ENCODE data around the gene CPNE5. TPM values are rescaled to one million over a fixed set of nuclear protein-coding genes. Genes with fewer than 3 reads are reported as not detected.

CPNE5 gene
- total and polyA plus RNA-seq, 2 donors (not counting 1 experiment from before 2014, with no cell fraction given), result 0.02 TPM; not detected in 1

DNA sequence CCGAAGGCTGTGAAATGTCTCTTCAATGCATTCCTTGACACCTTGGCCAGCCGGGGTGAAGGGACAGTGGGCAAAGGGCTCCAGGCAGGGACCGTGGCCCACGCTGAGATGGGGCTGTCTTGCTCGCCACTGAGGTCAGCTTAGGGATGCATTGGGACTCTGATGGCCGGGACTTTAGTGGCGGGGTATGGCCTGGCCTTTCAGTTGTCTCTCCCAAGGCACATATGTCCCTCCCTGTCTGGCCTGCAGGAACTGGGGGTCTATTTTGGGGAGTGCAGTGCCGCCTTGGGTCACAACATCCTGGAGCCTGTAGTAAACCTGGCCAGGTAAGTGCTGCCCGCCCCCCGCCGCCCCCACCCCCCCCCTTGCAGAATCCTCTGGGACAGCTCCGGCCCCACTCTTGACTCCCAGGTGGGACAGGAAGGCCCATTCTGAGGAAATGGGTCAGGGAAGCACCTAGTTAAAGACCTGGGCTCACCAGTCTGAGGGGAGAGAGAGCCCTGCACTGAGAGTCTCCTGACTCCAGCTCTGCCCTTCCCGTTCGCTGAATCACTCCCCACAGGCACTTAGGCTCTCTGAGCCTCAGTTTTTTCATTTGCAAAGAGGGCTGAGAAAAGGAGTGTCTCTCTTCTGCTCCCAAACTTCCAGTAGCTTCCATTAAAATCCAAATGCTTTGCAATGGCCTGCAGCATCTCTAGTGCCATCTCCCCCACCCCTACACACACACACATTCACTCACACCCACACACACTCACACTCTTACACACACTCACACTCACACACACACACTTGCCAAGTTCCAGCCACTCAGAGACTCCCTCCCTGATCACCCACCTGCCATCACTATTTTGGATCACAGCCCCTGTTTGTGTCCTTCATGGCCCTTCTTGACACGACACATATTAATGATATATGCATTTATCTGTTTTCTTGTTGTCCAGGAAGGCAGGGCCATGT is 108.5 kb downstream of the CPNE5 start:
- TF ChIP-seq, protein P1, sequence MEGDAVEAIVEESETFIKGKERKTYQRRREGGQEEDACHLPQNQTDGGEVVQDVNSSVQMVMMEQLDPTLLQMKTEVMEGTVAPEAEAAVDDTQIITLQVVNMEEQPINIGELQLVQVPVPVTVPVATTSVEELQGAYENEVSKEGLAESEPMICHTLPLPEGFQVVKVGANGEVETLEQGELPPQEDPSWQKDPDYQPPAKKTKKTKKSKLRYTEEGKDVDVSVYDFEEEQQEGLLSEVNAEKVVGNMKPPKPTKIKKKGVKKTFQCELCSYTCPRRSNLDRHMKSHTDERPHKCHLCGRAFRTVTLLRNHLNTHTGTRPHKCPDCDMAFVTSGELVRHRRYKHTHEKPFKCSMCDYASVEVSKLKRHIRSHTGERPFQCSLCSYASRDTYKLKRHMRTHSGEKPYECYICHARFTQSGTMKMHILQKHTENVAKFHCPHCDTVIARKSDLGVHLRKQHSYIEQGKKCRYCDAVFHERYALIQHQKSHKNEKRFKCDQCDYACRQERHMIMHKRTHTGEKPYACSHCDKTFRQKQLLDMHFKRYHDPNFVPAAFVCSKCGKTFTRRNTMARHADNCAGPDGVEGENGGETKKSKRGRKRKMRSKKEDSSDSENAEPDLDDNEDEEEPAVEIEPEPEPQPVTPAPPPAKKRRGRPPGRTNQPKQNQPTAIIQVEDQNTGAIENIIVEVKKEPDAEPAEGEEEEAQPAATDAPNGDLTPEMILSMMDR (conservative IDR thresholded peaks at IDR 0.05 in 1 of 2, IDR thresholded peaks at IDR 0.05 in 1 of 2; ENCODE audit: low read depth in 1 of 2, low read length in 2 of 2), result no peak
- TF ChIP-seq EZH2 (IDR thresholded peaks at IDR 0.05; ENCODE audit: low read length, missing control alignments), result no peak

DNA sequence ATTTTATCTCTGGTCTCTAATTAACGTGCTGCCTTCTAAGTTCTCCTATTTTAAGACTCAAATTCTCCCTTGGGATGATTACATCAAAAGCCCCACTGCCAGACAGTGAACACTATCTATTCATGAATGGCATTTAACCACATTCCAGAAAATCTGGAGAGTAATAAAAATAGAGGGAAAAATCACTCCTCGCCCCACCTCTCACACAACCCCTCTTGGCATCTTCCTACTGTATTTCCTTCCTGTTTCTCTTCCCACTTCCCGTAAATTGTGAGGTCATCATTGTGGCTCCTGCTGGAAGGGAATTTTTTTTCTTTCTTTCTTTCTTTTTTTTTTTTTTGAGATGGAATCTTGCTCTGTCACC is 110.1 kb downstream of the CPNE5 start:
- Histone ChIP-seq H2AFZ (ENCODE audit: low read length) (no peak overlapping the region), H3K4me2 (ENCODE audit: extremely low read depth, insufficient read depth, low read length) (no peak overlapping the region), H3K27ac (ENCODE audit: insufficient read depth, low read length) (no peak overlapping the region), H4K20me1 (ENCODE audit: control insufficient read depth, extremely low read depth, insufficient read depth, low read length) (no peaks in the 10 kb centered on the region), H3K9ac (ENCODE audit: insufficient read depth, low read length) (no peak overlapping the region), H3K4me1 (ENCODE audit: control insufficient read depth, extremely low read depth, insufficient read depth, low read length) (peaks cover 2% of the 10 kb centered on the region), H3K9me3 (ENCODE audit: control insufficient read depth, insufficient read depth, low read depth, low read length) (no peaks in the 10 kb centered on the region), H3K27me3 (ENCODE audit: control insufficient read depth, insufficient read depth, low read length) (no peaks in the 10 kb centered on the region), H3K79me2 (ENCODE audit: control insufficient read depth, insufficient read depth, low read length) (no peaks in the 10 kb centered on the region), H3K4me3 (replicated peaks in 1 of 4; ENCODE audit: control extremely low read depth in 1 of 4, insufficient read depth in 1 of 4, low read depth in 3 of 4, low read length in 4 of 4) (no peak overlapping the region), H3K36me3 (ENCODE audit: control insufficient read depth, insufficient read depth, low read length) (no peaks in the 10 kb centered on the region)
- DNase-seq (ENCODE audit: low read depth in 2 of 2), result no peak
- TF ChIP-seq, protein P1 (conservative IDR thresholded peaks at IDR 0.05 in 1 of 2, IDR thresholded peaks at IDR 0.05 in 1 of 2; ENCODE audit: low read depth in 1 of 2, low read length in 2 of 2), result no peak
- no peak for TF ChIP-seq EZH2 (IDR thresholded peaks at IDR 0.05; ENCODE audit: low read length, missing control alignments)

More for the DNA sequence above, 108.5 kb downstream of the CPNE5 start:
- Histone ChIP-seq H3K27ac (ENCODE audit: insufficient read depth, low read length) (no peak overlapping the region), H3K4me2 (ENCODE audit: extremely low read depth, insufficient read depth, low read length) (no peak overlapping the region), H2AFZ (ENCODE audit: low read length) (no peak overlapping the region), H3K36me3 (ENCODE audit: control insufficient read depth, insufficient read depth, low read length) (no peaks in the 10 kb centered on the region), H3K4me3 (replicated peaks in 1 of 4; ENCODE audit: control extremely low read depth in 1 of 4, insufficient read depth in 1 of 4, low read depth in 3 of 4, low read length in 4 of 4) (no peak overlapping the region), H3K9me3 (ENCODE audit: control insufficient read depth, insufficient read depth, low read depth, low read length) (no peaks in the 10 kb centered on the region), H3K79me2 (ENCODE audit: control insufficient read depth, insufficient read depth, low read length) (no peaks in the 10 kb centered on the region), H3K27me3 (ENCODE audit: control insufficient read depth, insufficient read depth, low read length) (no peaks in the 10 kb centered on the region), H4K20me1 (ENCODE audit: control insufficient read depth, extremely low read depth, insufficient read depth, low read length) (no peaks in the 10 kb centered on the region), H3K9ac (ENCODE audit: insufficient read depth, low read length) (no peak overlapping the region), H3K4me1 (ENCODE audit: control insufficient read depth, extremely low read depth, insufficient read depth, low read length) (peaks cover 9% of the 10 kb centered on the region)
- DNase-seq (ENCODE audit: low read depth in 2 of 2), result no peak

DNA sequence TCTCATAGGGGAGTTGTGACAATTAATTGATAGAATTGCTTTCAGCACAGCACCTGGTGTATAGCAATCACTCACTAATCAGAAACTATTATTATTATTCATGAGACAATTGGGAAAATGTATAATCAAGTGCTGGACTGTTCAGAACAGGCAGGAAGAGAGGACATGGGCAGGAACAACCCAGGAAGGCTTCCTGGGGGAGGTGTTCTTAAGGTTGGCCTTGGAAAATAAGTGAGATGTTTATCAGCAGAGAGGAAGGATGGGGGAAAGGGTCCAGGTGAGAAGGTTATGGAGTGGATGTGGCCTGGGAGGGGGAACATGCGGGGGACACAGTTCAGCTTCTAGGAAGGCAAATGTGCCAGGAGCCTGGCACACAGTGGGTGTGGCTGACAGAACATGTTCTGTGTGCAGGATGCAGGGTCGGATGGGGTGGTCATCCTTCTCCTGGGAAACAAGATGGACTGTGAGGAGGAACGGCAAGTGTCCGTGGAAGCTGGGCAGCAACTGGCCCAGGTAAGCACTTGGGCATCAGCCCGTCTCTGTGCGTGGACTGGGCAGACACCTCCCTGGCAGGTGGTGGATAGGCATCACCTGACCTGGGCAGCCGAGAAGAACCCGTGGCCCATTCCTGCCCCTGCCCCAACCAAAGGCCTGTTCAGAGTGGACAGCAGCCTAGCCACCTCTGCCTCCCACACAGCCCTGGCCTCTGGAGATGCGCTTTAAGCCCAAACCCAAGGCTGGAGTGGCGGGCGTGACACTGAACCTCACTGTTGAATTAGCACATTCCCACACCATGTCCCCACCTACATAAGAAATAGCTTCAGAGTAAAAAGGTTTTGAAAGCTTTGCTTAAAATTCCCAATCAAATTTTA is 110.7 kb downstream of the CPNE5 start:
- Histone ChIP-seq H3K9ac (ENCODE audit: insufficient read depth, low read length) (no peak overlapping the region), H2AFZ (ENCODE audit: low read length) (no peak overlapping the region), H3K4me2 (ENCODE audit: extremely low read depth, insufficient read depth, low read length) (no peak overlapping the region), H3K4me3 (replicated peaks in 1 of 4; ENCODE audit: control extremely low read depth in 1 of 4, insufficient read depth in 1 of 4, low read depth in 3 of 4, low read length in 4 of 4) (no peak overlapping the region), H3K4me1 (ENCODE audit: control insufficient read depth, extremely low read depth, insufficient read depth, low read length) (peaks cover 2% of the 10 kb centered on the region), H3K9me3 (ENCODE audit: control insufficient read depth, insufficient read depth, low read depth, low read length) (no peaks in the 10 kb centered on the region), H4K20me1 (ENCODE audit: control insufficient read depth, extremely low read depth, insufficient read depth, low read length) (no peaks in the 10 kb centered on the region), H3K79me2 (ENCODE audit: control insufficient read depth, insufficient read depth, low read length) (no peaks in the 10 kb centered on the region), H3K27me3 (ENCODE audit: control insufficient read depth, insufficient read depth, low read length) (no peaks in the 10 kb centered on the region), H3K27ac (ENCODE audit: insufficient read depth, low read length) (no peak overlapping the region), H3K36me3 (ENCODE audit: control insufficient read depth, insufficient read depth, low read length) (no peaks in the 10 kb centered on the region)
- no peak for DNase-seq (ENCODE audit: low read depth in 2 of 2)
- TF ChIP-seq, protein P1 (conservative IDR thresholded peaks at IDR 0.05 in 1 of 2, IDR thresholded peaks at IDR 0.05 in 1 of 2; ENCODE audit: low read depth in 1 of 2, low read length in 2 of 2), result no peak
- TF ChIP-seq EZH2 (IDR thresholded peaks at IDR 0.05; ENCODE audit: low read length, missing control alignments), result no peak
